Psoas muscle (tissue), 8 donors: ENCODE data around the gene SCTR. TPM values are rescaled to one million over a fixed set of nuclear protein-coding genes. Genes with fewer than 3 reads are reported as not detected.

Source experiments
- ATAC-seq, 4 donors: fragments of 200-7000 bp; cut with Tn5 transposase; one replicate each; pipeline ENCODE4 v1.9.1; 2020; ENCODE audit warnings: moderate library complexity in 3 of 4, mild to moderate bottlenecking in 2 of 4
- DNase-seq, 2 donors: peaks; one replicate each; pipeline ENCODE4 v3.0.0-alpha.2; 2020
- H3K27ac ChIP-seq: fragments of 200-600 bp; one replicate; pipeline ENCODE4 v1.8.0; 2022
- H3K27me3 ChIP-seq, 3 donors: fragments of 200-600 bp in 1 of 3; one replicate each; pipeline versions ENCODE4 v1.6.1 to v1.8.0; 2013 to 2022; ENCODE audit warnings: low read length in 2 of 3, mild to moderate bottlenecking in 2 of 3, moderate library complexity in 1 of 3; ENCODE audit not compliant: insufficient read depth in 3 of 3
- H3K36me3 ChIP-seq, 2 donors: fragments of 200-600 bp in 1 of 2; one replicate each; pipeline versions ENCODE4 v1.6.1 to v1.8.0; 2013 to 2022; ENCODE audit warnings: low read depth in 1 of 2, mild to moderate bottlenecking in 1 of 2, moderate library complexity in 1 of 2; ENCODE audit not compliant: insufficient read depth in 1 of 2
- H3K4me1 ChIP-seq: fragments of 200-600 bp; one replicate; pipeline ENCODE4 v1.8.0; 2022
- H3K4me3 ChIP-seq: fragments of 200-600 bp; one replicate; pipeline ENCODE4 v1.8.0; 2022; ENCODE audit warnings: mild to moderate bottlenecking
- H3K9me3 ChIP-seq: fragments of 200-600 bp; one replicate; pipeline ENCODE4 v1.8.0; 2022
- WGBS, 3 donors: extraction: QIAGEN DNeasy Blood & Tissue Kit; methylation state at CpG; one replicate each; pipeline versions ENCODE4 v1.1.6 to v1.1.7; 2013; 5-methylcytosine and 5-hydroxymethylcytosine counted together
- intact Hi-C, 2 donors: fragments of 100-400 bp; cut with DNase I; formaldehyde crosslinking; loops; one replicate each; pipeline versions ENCODE4 v1.11.0 to v1.14.2; 2022
- polyA plus RNA-seq, 3 donors: library from polyadenylated mRNA; stranded (reverse); fragments of 200-250 nt; gene quantifications; one replicate each; pipeline ENCODE4 v1.2.3, GENCODE V29; 2013
- total RNA-seq, 4 donors: library from RNA; stranded (reverse); fragmentation: NEBNext Ultra II Directional in 2 of 4; extraction: Animal tissue kit (Norgen Biotek cat#: 25700) in 2 of 4; gene quantifications; one replicate each; pipeline versions ENCODE4 v1.2.1 to v1.2.4, GENCODE V29; 2021 to 2023
- TF ChIP-seq, protein P1 (sequence below): fragments of 200-600 bp; IDR thresholded peaks from one replicate; pipeline ENCODE4 v1.8.0; 2022; ENCODE audit warnings: antibody characterized with exemption
- donor health status: healthy with polysubstance abuse.
- donor health status: DM: no; HTN: no; CAD: no; lungs with moderate emphysema.
- donor health status: Bipolar disorder and iron deficiency.
- donor health status: healthy.
- donor health status: DM: yes; HTN: yes; CAD: no.
- donor health status: DM: no; HTN: no; CAD: no.
- donor health status: DM: no; HTN: no; CAD: no.
- donor health status: DM: yes; HTN: yes; CAD: no.

The SCTR gene
- total and polyA plus RNA-seq, 7 donors = 0.12 to 1.3 (median 0.57) TPM; not detected in 4

DNA sequence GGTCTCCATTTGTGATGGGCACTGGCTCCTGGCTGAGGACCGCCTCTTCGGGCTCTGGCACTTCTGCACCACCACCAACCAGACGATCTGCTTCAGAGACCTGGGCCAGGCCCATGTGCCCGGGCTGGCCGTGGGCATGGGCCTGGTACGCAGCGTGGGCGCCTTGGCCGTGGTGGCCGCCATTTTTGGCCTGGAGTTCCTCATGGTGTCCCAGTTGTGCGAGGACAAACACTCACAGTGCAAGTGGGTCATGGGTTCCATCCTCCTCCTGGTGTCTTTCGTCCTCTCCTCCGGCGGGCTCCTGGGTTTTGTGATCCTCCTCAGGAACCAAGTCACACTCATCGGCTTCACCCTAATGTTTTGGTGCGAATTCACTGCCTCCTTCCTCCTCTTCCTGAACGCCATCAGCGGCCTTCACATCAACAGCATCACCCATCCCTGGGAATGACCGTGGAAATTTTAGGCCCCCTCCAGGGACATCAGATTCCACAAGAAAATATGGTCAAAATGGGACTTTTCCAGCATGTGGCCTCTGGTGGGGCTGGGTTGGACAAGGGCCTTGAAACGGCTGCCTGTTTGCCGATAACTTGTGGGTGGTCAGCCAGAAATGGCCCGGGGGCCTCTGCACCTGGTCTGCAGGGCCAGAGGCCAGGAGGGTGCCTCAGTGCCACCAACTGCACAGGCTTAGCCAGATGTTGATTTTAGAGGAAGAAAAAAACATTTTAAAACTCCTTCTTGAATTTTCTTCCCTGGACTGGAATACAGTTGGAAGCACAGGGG, 87.1 kb downstream of the SCTR start:
- TF ChIP-seq, protein P1, sequence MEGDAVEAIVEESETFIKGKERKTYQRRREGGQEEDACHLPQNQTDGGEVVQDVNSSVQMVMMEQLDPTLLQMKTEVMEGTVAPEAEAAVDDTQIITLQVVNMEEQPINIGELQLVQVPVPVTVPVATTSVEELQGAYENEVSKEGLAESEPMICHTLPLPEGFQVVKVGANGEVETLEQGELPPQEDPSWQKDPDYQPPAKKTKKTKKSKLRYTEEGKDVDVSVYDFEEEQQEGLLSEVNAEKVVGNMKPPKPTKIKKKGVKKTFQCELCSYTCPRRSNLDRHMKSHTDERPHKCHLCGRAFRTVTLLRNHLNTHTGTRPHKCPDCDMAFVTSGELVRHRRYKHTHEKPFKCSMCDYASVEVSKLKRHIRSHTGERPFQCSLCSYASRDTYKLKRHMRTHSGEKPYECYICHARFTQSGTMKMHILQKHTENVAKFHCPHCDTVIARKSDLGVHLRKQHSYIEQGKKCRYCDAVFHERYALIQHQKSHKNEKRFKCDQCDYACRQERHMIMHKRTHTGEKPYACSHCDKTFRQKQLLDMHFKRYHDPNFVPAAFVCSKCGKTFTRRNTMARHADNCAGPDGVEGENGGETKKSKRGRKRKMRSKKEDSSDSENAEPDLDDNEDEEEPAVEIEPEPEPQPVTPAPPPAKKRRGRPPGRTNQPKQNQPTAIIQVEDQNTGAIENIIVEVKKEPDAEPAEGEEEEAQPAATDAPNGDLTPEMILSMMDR = no peak
- no peak for DNase-seq
- ATAC-seq = no peak
- intact Hi-C loops = no loop called here
- no peaks in the 10 kb centered on the region for H3K36me3 ChIP-seq
- H3K4me3 ChIP-seq = no peak overlapping the region
- WGBS, 3 donors = 88 to 92% (median 89%) methylated on average over 19 to 22 of the region's 22 CpGs
- H3K4me1 ChIP-seq = peaks cover 1% of the 10 kb centered on the region
- H3K27ac ChIP-seq = no peak overlapping the region
- no peaks in the 10 kb centered on the region for H3K27me3 ChIP-seq
- no peaks in the 10 kb centered on the region for H3K9me3 ChIP-seq

DNA sequence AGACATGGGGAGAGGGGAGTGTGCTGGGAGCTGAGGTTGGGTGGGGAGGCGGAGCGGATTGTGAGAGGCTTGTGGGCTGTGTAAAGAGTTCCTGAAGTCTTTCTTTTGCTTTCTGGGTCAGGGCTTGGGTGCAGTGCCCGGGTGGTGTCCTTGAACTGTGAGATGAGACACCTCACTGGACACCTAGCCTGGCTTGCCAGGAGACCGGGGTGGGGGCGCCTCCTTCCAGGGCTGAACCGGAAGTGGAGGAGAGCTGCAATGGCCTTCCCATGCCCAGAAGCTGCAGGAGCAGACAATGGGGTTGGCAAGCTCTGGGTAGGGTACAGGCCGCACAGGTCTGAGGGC, 88.4 kb downstream of the SCTR start:
- intact Hi-C loops = no loop called here
- H3K36me3 ChIP-seq = no peaks in the 10 kb centered on the region
- WGBS, 3 donors = 66 to 90% (median 68%) methylated on average over 7 of the region's 7 CpGs
- H3K4me3 ChIP-seq = no peak overlapping the region
- ATAC-seq = no peak
- peaks cover 5% of the 10 kb centered on the region for H3K4me1 ChIP-seq
- TF ChIP-seq, protein P1 = no peak
- H3K27ac ChIP-seq = no peak overlapping the region
- H3K27me3 ChIP-seq = no peaks in the 10 kb centered on the region
- H3K9me3 ChIP-seq = no peaks in the 10 kb centered on the region
- no peak for DNase-seq

DNA sequence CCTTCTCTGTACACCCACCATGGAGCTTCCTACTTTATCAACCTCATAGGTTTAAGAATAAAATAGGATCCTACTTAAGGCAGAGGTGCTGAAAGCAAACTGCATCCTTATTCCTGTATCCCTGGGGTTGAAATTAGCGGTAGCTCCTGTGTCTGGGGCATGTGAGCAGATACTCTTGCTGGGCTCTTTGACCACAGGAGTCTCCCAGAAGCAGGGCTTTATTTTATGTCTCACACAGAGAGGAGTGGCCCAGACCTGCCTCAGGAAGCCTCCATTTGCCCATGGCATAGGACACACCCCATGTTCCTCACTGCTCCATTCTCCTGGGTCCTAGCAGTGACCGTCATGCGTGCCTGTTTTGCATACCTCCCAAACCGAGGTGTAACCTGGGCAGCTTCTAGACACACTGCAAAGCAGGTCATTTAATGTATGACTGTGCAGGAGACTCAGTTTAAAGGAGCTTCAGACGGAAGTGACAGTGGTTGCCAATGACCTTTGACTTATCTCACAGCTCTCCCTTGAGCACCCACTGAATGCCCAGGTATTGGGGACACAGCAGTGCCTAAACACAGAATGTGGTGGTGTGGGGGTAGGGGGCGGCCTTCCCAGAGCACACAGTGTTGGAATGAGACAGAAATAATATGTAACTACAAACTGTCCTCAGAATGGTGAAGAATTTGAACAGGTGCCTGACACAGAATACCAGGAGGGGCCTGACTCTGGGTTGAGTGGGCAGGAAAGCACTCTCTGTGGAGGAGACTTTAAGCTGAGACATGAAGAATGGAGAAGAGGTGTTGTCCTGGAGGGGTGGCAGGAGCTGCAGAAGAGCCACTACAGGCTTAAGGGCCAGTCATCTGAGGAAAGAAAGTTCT, 89.0 kb downstream of the SCTR start:
- DNase-seq = no peak
- intact Hi-C loops = no loop called here
- ATAC-seq = no peak
- Histone ChIP-seq H3K4me3 (no peak overlapping the region), H3K9me3 (no peaks in the 10 kb centered on the region), H3K27me3 (no peaks in the 10 kb centered on the region), H3K27ac (no peak overlapping the region), H3K36me3 (no peaks in the 10 kb centered on the region), H3K4me1 (peaks cover 5% of the 10 kb centered on the region)
- TF ChIP-seq, protein P1 = no peak
- WGBS, 3 donors = 76 to 88% (median 84%) methylated on average over 6 of the region's 6 CpGs

DNA sequence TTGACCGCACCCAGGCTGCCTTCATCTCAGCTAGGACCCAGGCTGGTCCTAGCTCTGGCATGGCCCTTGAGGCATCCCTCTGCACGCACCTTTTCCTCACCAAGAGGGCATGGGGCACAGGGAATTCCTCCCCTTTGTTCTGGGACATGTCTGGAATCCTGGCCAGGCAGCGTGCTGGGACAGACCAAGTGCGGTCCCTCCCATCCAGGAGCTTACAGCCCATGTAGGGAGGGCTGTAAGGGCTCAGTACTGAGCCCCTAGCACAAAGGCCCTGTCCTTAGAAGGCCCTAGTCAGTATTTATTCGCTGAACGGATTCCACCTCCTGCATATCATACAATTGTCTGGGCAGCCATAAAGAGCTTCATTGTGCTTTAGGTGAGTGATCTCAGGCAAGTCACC, 89.6 kb downstream of the SCTR start:
- no peaks in the 10 kb centered on the region for H3K9me3 ChIP-seq
- ATAC-seq = no peak
- no peak for DNase-seq
- 88 to 92% (median 92%) methylated on average over 6 of the region's 6 CpGs for WGBS, 3 donors
- H3K27ac ChIP-seq = no peak overlapping the region
- H3K36me3 ChIP-seq = no peaks in the 10 kb centered on the region
- no peak overlapping the region for H3K4me3 ChIP-seq
- peaks cover 5% of the 10 kb centered on the region for H3K4me1 ChIP-seq
- intact Hi-C loops = no loop called here
- TF ChIP-seq, protein P1 = no peak
- no peaks in the 10 kb centered on the region for H3K27me3 ChIP-seq
